SK-N-SH (cell line): ENCODE measurements around the gene HUWE1. TPM values are rescaled to one million over a fixed set of nuclear protein-coding genes. Genes with fewer than 3 reads are reported as not detected.

Experiments used
- CTCF ChIA-PET: fragments of 300-600, 350-600 bp; formaldehyde crosslinking; extraction: SDS; loops from one replicate; lab custom pipeline; 2021; lab: Yijun Ruan, JAX
- POLR2A ChIA-PET: fragments of 350-600 bp; sonication (Branson Sonifier 250); formaldehyde crosslinking; extraction: SDS; loops from one replicate; lab custom pipeline; 2020; ENCODE audit warnings: antibody characterized with exemption, inconsistent platforms; lab: Yijun Ruan, JAX
- DNase-seq: peaks from one replicate; pipeline ENCODE4 v3.0.0; 2012
- H2AFZ ChIP-seq: fragments of 200-600 bp; sonication (generic); 2 replicates; pipeline ENCODE4 v1.8.1; 2016; ENCODE audit warnings: antibody characterized with exemption, mild to moderate bottlenecking, low read depth
- H3F3A ChIP-seq: fragments of 200-600 bp; sonication (generic); replicated peaks from 2 replicates; pipeline ENCODE3; 2016; ENCODE audit warnings: antibody characterized with exemption, mild to moderate bottlenecking; ENCODE audit not compliant: insufficient read depth
- H3K27ac ChIP-seq, 2 experiments: fragments of 200-500 bp in 1 of 2; fragments of 200-600 bp in 1 of 2; sonication (Bioruptor generic) in 1 of 2; sonication (generic), shearing (Covaris generic) in 1 of 2; 2 replicates each; pipeline versions ENCODE4 v1.5.1 to v1.6.1; 2014 to 2016; ENCODE audit warnings: low read depth in 2 of 2, inconsistent platforms in 1 of 2, low read length in 1 of 2, mild to moderate bottlenecking in 1 of 2, mixed read lengths in 1 of 2
- H3K27me3 ChIP-seq: fragments of 200-600 bp; sonication (generic), shearing (Covaris generic); 2 replicates; pipeline ENCODE4 v1.6.1; 2016; ENCODE audit warnings: mixed run types; ENCODE audit not compliant: insufficient read depth
- H3K36me3 ChIP-seq, 2 experiments: fragments of 200-500 bp in 1 of 2; fragments of 200-600 bp in 1 of 2; sonication (Bioruptor generic) in 1 of 2; sonication (generic) in 1 of 2; replicated peaks in 1 of 2; 2 replicates each; pipeline versions ENCODE3 to v1.5.1; 2014 to 2016; ENCODE audit warnings: low read length in 1 of 2, mild to moderate bottlenecking in 1 of 2; ENCODE audit not compliant: insufficient read depth in 2 of 2, control insufficient read depth in 1 of 2
- H3K4me1 ChIP-seq, 2 experiments: fragments of 200-500 bp in 1 of 2; fragments of 200-600 bp in 1 of 2; sonication (Bioruptor generic) in 1 of 2; sonication (generic), shearing (Covaris generic) in 1 of 2; 2 replicates each; pipeline versions ENCODE4 v1.5.1 to v1.6.1; 2014 to 2016; ENCODE audit warnings: low read depth in 1 of 2, low read length in 1 of 2, mixed run types in 1 of 2; ENCODE audit not compliant: insufficient read depth in 2 of 2, control insufficient read depth in 1 of 2
- H3K4me2 ChIP-seq: fragments of 200-600 bp; sonication (generic), shearing (Covaris generic); 2 replicates; pipeline ENCODE4 v1.6.1; 2017; ENCODE audit warnings: mixed run types
- H3K4me3 ChIP-seq, 2 experiments: fragments of 200-500 bp in 1 of 2; fragments of 200-600 bp in 1 of 2; sonication (Bioruptor generic) in 1 of 2; sonication (generic), shearing (Covaris generic) in 1 of 2; 2 replicates each; pipeline versions ENCODE4 v1.5.1 to v1.8.1; 2014 to 2016; ENCODE audit warnings: low read depth in 2 of 2, inconsistent platforms in 1 of 2, low read length in 1 of 2, mild to moderate bottlenecking in 1 of 2, mixed read lengths in 1 of 2, moderate library complexity in 1 of 2
- H3K79me2 ChIP-seq: fragments of 200-600 bp; sonication (generic); 2 replicates; pipeline ENCODE4 v1.8.1; 2017; ENCODE audit warnings: mild to moderate bottlenecking; ENCODE audit not compliant: insufficient read depth
- H3K9ac ChIP-seq: fragments of 200-600 bp; sonication (generic); 2 replicates; pipeline ENCODE4 v1.6.1; 2017; ENCODE audit warnings: mixed run types
- H3K9me2 ChIP-seq: fragments of 200-600 bp; sonication (generic); 2 replicates; pipeline ENCODE4 v1.6.1; 2017; ENCODE audit warnings: mixed run types
- H3K9me3 ChIP-seq: fragments of 200-600 bp; sonication (generic); 2 replicates; pipeline ENCODE4 v1.6.1; 2017; ENCODE audit warnings: mixed run types, mild to moderate bottlenecking, moderate library complexity
- H4K20me1 ChIP-seq: fragments of 200-600 bp; sonication (generic); 2 replicates; pipeline ENCODE4 v1.6.1; 2017; ENCODE audit warnings: mild to moderate bottlenecking, mixed run types; ENCODE audit not compliant: insufficient read depth
- CHD2 ChIP-seq: fragments of 150-350 bp; IDR thresholded peaks from 2 replicates; pipeline ENCODE4 v1.6.1; 2018; ENCODE audit warnings: low read length; ENCODE audit not compliant: partially characterized antibody
- CTCF ChIP-seq: fragments of 200-600 bp; sonication (generic); IDR thresholded peaks from 2 replicates; pipeline ENCODE4 v1.6.1; 2017; ENCODE audit warnings: antibody characterized with exemption, mild to moderate bottlenecking, moderate library complexity
- EP300 ChIP-seq, 2 experiments: IDR thresholded peaks; 2 replicates each; pipeline versions ENCODE4 v1.4.0 to v1.6.1; 2012; ENCODE audit warnings: borderline replicate concordance in 1 of 2, low read depth in 1 of 2, low read length in 1 of 2
- GABPA ChIP-seq: IDR thresholded peaks from 2 replicates; pipeline ENCODE4 v1.4.0; 2012; ENCODE audit warnings: low read depth, mild to moderate bottlenecking
- GATA2 ChIP-seq: sonication (generic); formaldehyde crosslinking; IDR thresholded peaks from 2 replicates; pipeline ENCODE4 v1.5.0; 2020; ENCODE audit warnings: mild to moderate bottlenecking, missing genetic modification reagents
- IRF3 ChIP-seq: fragments of 150-350 bp; IDR thresholded peaks from 2 replicates; pipeline ENCODE4 v1.6.1; 2016; ENCODE audit warnings: mild to moderate bottlenecking, low read depth, low read length
- JUND ChIP-seq: IDR thresholded peaks from 2 replicates; pipeline ENCODE4 v1.4.0; 2012
- NFIC ChIP-seq: IDR thresholded peaks from 2 replicates; pipeline ENCODE4 v1.4.0; 2012; ENCODE audit warnings: borderline replicate concordance
- SMC3 ChIP-seq: IDR thresholded peaks from 2 replicates; pipeline ENCODE4 v1.6.1; 2012; ENCODE audit warnings: low read depth, low read length, improper control_type of control experiment
- TAF1 ChIP-seq: IDR thresholded peaks from 2 replicates; pipeline ENCODE4 v1.6.1; 2012; ENCODE audit warnings: low read depth, mild to moderate bottlenecking, low read length, moderate library complexity, borderline replicate concordance
- TEAD4 ChIP-seq: IDR thresholded peaks from 2 replicates; pipeline ENCODE4 v1.4.0; 2012; ENCODE audit warnings: mild to moderate bottlenecking, borderline replicate concordance; ENCODE audit not compliant: insufficient read depth
- YY1 ChIP-seq: IDR thresholded peaks from 2 replicates; pipeline ENCODE4 v1.4.0; 2012; ENCODE audit warnings: low read depth, mild to moderate bottlenecking
- WGBS: methylation state at CpG from one replicate; pipeline ENCODE4 v1.1.6; 2017; ENCODE audit warnings: low lambda C conversion rate; 5-methylcytosine and 5-hydroxymethylcytosine counted together
- polyA plus RNA-seq, 3 experiments: library from polyadenylated mRNA; depleted of rRNA; stranded (reverse); fragments of >200 nt; gene quantifications; 2 replicates each; pipeline ENCODE4 v1.2.3, GENCODE V29; 2012

The HUWE1 gene
- polyA plus RNA-seq, 1 of the 3 experiments (the other 2 are of a cell fraction): 43.4 TPM

- Histone ChIP-seq H3K9ac (no peak overlapping the region), H4K20me1 (0 out of 2 replicates have a peak, but pooled peaks cover 3% of the 10 kb centered on the region), H3K4me3 (no peak overlapping the region), H3K9me3 (no peaks in the 10 kb centered on the region), H3K4me2 (no peak overlapping the region), H3F3A (no peaks in the 10 kb centered on the region), H3K27ac (no peak overlapping the region)
- DNase-seq: no peak
- TF ChIP-seq GABPA (no peak), TAF1 (no peak), SMC3 (no peak), GATA2 (CRISPR knock-in tag) (no peak), IRF3 (no peak), NFIC (no peak)
- TF ChIP-seq, all 33 proteins: peak for 0
- Histone ChIP-seq H3K36me3 (peaks cover 34 to 60% of the 10 kb centered on the region in 2 experiments), H2AFZ (no peak overlapping the region), H3K9me2 (no peaks in the 10 kb centered on the region), H3K79me2 (no peaks in the 10 kb centered on the region; the same call in 1 of the 2 replicates), H3K4me1 (no peaks in the 10 kb centered on the region), H3K27me3 (no peaks in the 10 kb centered on the region)
- whole genome bisulfite sequencing: 55% methylated on average over 6 of the region's 6 CpGs
- CTCF ChIA-PET: interaction anchor here (1.4 kb wide), 1 partner anchor 66 kb away, joined by 3 read pairs; no protein-coding TSS in a partner anchor
- POLR2A ChIA-PET: no interaction called here
These were observed 69.6 kb downstream of the HUWE1 start for GRCh38 chrX:53616946-53617345.

DNA sequence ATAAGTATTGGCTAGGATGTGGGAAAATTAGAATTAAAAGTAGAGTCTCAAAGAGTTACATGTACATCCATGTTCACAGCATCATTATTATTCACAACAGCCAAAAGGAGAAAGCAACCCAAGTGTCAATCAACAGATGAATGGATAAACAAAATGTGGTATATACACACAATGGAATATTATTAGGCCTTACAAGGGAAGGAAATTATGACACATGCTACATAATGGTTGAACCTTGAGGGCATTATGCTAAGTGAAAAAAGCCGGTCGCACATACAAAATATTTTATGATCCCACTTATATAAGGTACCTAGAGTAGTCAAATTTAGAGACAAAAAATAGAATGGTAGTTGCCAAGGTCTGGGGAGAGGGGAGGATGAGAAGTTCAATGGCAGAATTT is 80.1 kb downstream of the HUWE1 start:
- Histone ChIP-seq H3K79me2 (peaks cover 5% of the 10 kb centered on the region), H3K9me3 (no peaks in the 10 kb centered on the region), H2AFZ (no peak overlapping the region), H3K27me3 (no peaks in the 10 kb centered on the region; the same call in 1 of the 2 replicates), H4K20me1 (peaks cover 30% of the 10 kb centered on the region), H3K4me3 (no peak overlapping the region), H3K9me2 (no peaks in the 10 kb centered on the region), H3K4me1 (peaks cover 0 to 6% of the 10 kb centered on the region in 2 experiments; a peak in 2 of 4 replicates), H3K9ac (no peak overlapping the region), H3F3A (peaks cover 3% of the 10 kb centered on the region), H3K27ac (no peak overlapping the region), H3K36me3 (peaks cover 57 to 66% of the 10 kb centered on the region in 2 experiments), H3K4me2 (no peak overlapping the region)
- WGBS: 51% methylated on average over 2 of the region's 2 CpGs
- CTCF ChIA-PET: no interaction called here
- DNase-seq: no peak
- POLR2A ChIA-PET: no interaction called here
- TF ChIP-seq GATA2 (CRISPR knock-in tag) (no peak), TEAD4 (no peak), CTCF (no peak), YY1 (no peak), CHD2 (no peak), JUND (no peak), EP300 (IDR thresholded peaks at IDR 0.05; ENCODE audit: borderline replicate concordance in 1 of 2, low read depth in 1 of 2, low read length in 1 of 2) (no peak)
